ENCODE data around the gene DYNLL2. TPM values are rescaled to one million over a fixed set of nuclear protein-coding genes. Genes with fewer than 3 reads are reported as not detected.

The DYNLL2 gene
- total RNA-seq, 1 donor from 2014 or later = 29.4 TPM

- no peak for TF ChIP-seq EZH2 (IDR thresholded peaks at IDR 0.05; ENCODE audit: insufficient read depth, low read length)
- no peak for TF ChIP-seq CTCF (IDR thresholded peaks at IDR 0.05; ENCODE audit: insufficient read depth, low read depth, low read length)
- peak; percentile 17 for FAIRE-seq
- no peaks in the 10 kb centered on the region for H3K36me3 ChIP-seq (ENCODE audit: insufficient read depth, low read length)
- no peak for DNase-seq (ENCODE audit: low read depth)
- H3K4me3 Mint-ChIP-seq (ENCODE audit: unreplicated experiment) = no peak overlapping the region
- no peak overlapping the region for H3K27ac Mint-ChIP-seq (ENCODE audit: unreplicated experiment)
- no peaks in the 10 kb centered on the region for H3K36me3 Mint-ChIP-seq (ENCODE audit: low read depth, unreplicated experiment)
- no peaks in the 10 kb centered on the region for H4K20me1 ChIP-seq (ENCODE audit: insufficient read depth, low read length)
- no peak overlapping the region for H3K9ac ChIP-seq (ENCODE audit: low read length)
- H3K4me3 ChIP-seq (ENCODE audit: insufficient read depth, low read depth, low read length) = no peak overlapping the region
- no peaks in the 10 kb centered on the region for H3K4me1 ChIP-seq (ENCODE audit: insufficient read depth, low read length)
- no peaks in the 10 kb centered on the region for H3K27me3 Mint-ChIP-seq (ENCODE audit: low read depth, unreplicated experiment)
- H2AFZ ChIP-seq (ENCODE audit: low read depth, low read length) = no peak overlapping the region
- no peaks in the 10 kb centered on the region for H3K9me3 Mint-ChIP-seq (ENCODE audit: unreplicated experiment)
- H3K27ac ChIP-seq (ENCODE audit: low read depth, low read length) = no peak overlapping the region
- H3K27me3 ChIP-seq (ENCODE audit: insufficient read depth, low read length) = no peaks in the 10 kb centered on the region
- H3K4me1 Mint-ChIP-seq (ENCODE audit: low read depth, unreplicated experiment) = no peaks in the 10 kb centered on the region
- H3K4me2 ChIP-seq (ENCODE audit: low read length) = no peak overlapping the region
- H3K79me2 ChIP-seq (ENCODE audit: insufficient read depth, low read length) = no peaks in the 10 kb centered on the region
- H3K9me3 ChIP-seq (ENCODE audit: insufficient read depth, low read depth, low read length) = no peaks in the 10 kb centered on the region
Observed at GRCh38 chr17:58105093-58105492, 21.9 kb downstream of the DYNLL2 start.

GRCh38 chr17:58107306-58107705 lies 24.1 kb downstream of the DYNLL2 start:
- H3K9me3 Mint-ChIP-seq (ENCODE audit: unreplicated experiment) = no peaks in the 10 kb centered on the region
- no peak for TF ChIP-seq EZH2 (IDR thresholded peaks at IDR 0.05; ENCODE audit: insufficient read depth, low read length)
- TF ChIP-seq CTCF (IDR thresholded peaks at IDR 0.05; ENCODE audit: insufficient read depth, low read depth, low read length) = no peak

GRCh38 chr17:58109197-58109596 lies 26.0 kb downstream of the DYNLL2 start:
- H3K27ac Mint-ChIP-seq (ENCODE audit: unreplicated experiment) = no peak overlapping the region
- DNase-seq (ENCODE audit: low read depth) (no peak), FAIRE-seq (no peak)
- Histone ChIP-seq H3K27ac (ENCODE audit: low read depth, low read length) (no peak overlapping the region), H3K36me3 (ENCODE audit: insufficient read depth, low read length) (no peaks in the 10 kb centered on the region), H3K27me3 (ENCODE audit: insufficient read depth, low read length) (peaks cover 9% of the 10 kb centered on the region), H3K4me2 (ENCODE audit: low read length) (no peak overlapping the region), H3K9me3 (ENCODE audit: insufficient read depth, low read depth, low read length) (no peaks in the 10 kb centered on the region), H4K20me1 (ENCODE audit: insufficient read depth, low read length) (peaks cover 3% of the 10 kb centered on the region), H3K9ac (ENCODE audit: low read length) (no peak overlapping the region), H3K79me2 (ENCODE audit: insufficient read depth, low read length) (no peaks in the 10 kb centered on the region), H3K4me1 (ENCODE audit: insufficient read depth, low read length) (no peaks in the 10 kb centered on the region), H3K4me3 (ENCODE audit: insufficient read depth, low read depth, low read length) (no peak overlapping the region), H2AFZ (ENCODE audit: low read depth, low read length) (no peak overlapping the region)
- TF ChIP-seq CTCF (IDR thresholded peaks at IDR 0.05; ENCODE audit: insufficient read depth, low read depth, low read length) = no peak
- no peaks in the 10 kb centered on the region for H3K4me1 Mint-ChIP-seq (ENCODE audit: low read depth, unreplicated experiment)
- no peaks in the 10 kb centered on the region for H3K36me3 Mint-ChIP-seq (ENCODE audit: low read depth, unreplicated experiment)
- H3K27me3 Mint-ChIP-seq (ENCODE audit: low read depth, unreplicated experiment) = peaks cover 13% of the 10 kb centered on the region
- no peaks in the 10 kb centered on the region for H3K9me3 Mint-ChIP-seq (ENCODE audit: unreplicated experiment)
- H3K4me3 Mint-ChIP-seq (ENCODE audit: unreplicated experiment) = no peak overlapping the region

More at GRCh38 chr17:58107306-58107705, 24.1 kb downstream of the DYNLL2 start:
- H4K20me1 ChIP-seq (ENCODE audit: insufficient read depth, low read length) = no peaks in the 10 kb centered on the region
- H3K79me2 ChIP-seq (ENCODE audit: insufficient read depth, low read length) = no peaks in the 10 kb centered on the region
- no peak overlapping the region for H3K4me3 ChIP-seq (ENCODE audit: insufficient read depth, low read depth, low read length)
- peaks cover 6% of the 10 kb centered on the region for H3K27me3 ChIP-seq (ENCODE audit: insufficient read depth, low read length)
- no peaks in the 10 kb centered on the region for H3K9me3 ChIP-seq (ENCODE audit: insufficient read depth, low read depth, low read length)
- DNase-seq (ENCODE audit: low read depth) (no peak), FAIRE-seq (no peak)
- no peaks in the 10 kb centered on the region for H3K36me3 ChIP-seq (ENCODE audit: insufficient read depth, low read length)
- no peaks in the 10 kb centered on the region for H3K4me1 ChIP-seq (ENCODE audit: insufficient read depth, low read length)
- H3K27ac ChIP-seq (ENCODE audit: low read depth, low read length) = no peak overlapping the region
- Mint-ChIP-seq H3K27ac (ENCODE audit: unreplicated experiment) (no peak overlapping the region), H3K36me3 (ENCODE audit: low read depth, unreplicated experiment) (no peaks in the 10 kb centered on the region), H3K4me1 (ENCODE audit: low read depth, unreplicated experiment) (no peaks in the 10 kb centered on the region), H3K4me3 (ENCODE audit: unreplicated experiment) (no peak overlapping the region), H3K27me3 (ENCODE audit: low read depth, unreplicated experiment) (peaks cover 8% of the 10 kb centered on the region)
- no peak overlapping the region for H3K9ac ChIP-seq (ENCODE audit: low read length)
- H2AFZ ChIP-seq (ENCODE audit: low read depth, low read length) = no peak overlapping the region
- H3K4me2 ChIP-seq (ENCODE audit: low read length) = no peak overlapping the region

Measured in astrocyte (in vitro differentiated cells and primary cell).